ENCODE results near the gene FRMPD1. TPM values are rescaled to one million over a fixed set of nuclear protein-coding genes. Genes with fewer than 3 reads are reported as not detected.

FRMPD1 gene
- total and polyA plus RNA-seq, 2 of the 13 experiments (the other 11 are each of a cell fraction or from before 2014, with no cell fraction given) = not detected

- TF ChIP-seq ZNF687 (CRISPR knock-in tag; IDR thresholded peaks at IDR 0.05) (peak; percentile 60), ZNF33A (CRISPR knock-in tag; IDR thresholded peaks at IDR 0.05; ENCODE audit: borderline replicate concordance) (no peak), FOSL2 (CRISPR knock-in tag; IDR thresholded peaks at IDR 0.05) (0 out of 2 replicates have a peak, but pooled peaks have one; percentile 8), THAP11 (CRISPR knock-in tag; IDR thresholded peaks at IDR 0.05) (peak; percentile 98)
These were observed 102.9 kb downstream of the FRMPD1 start, which contains the start of gene TRMT10B (continued) for GRCh38 chr9:37753489-37754190.

GRCh38 chr9:37758747-37759146 lies 108.0 kb downstream of the FRMPD1 start:
- ATAC-seq (no peak), FAIRE-seq (no peak), DNase-seq (ENCODE audit: low spot score) (no peak)
- Histone ChIP-seq H2AFZ (ENCODE audit: low read length) (no peak overlapping the region), H3K27ac (ENCODE audit: extremely low read length, insufficient read depth, low read length) (no peak overlapping the region), H3K9ac (ENCODE audit: insufficient read depth, low read depth, low read length) (no peak overlapping the region), H3K4me3 (replicated peaks in 1 of 3; ENCODE audit: insufficient read depth in 1 of 3, low read depth in 2 of 3, low read length in 3 of 3) (no peak overlapping the region), H3K4me2 (ENCODE audit: low read depth, low read length) (no peak overlapping the region), H3K4me1 (ENCODE audit: insufficient read depth, low read length) (peaks cover 25% of the 10 kb centered on the region), H3K27me3 (ENCODE audit: control insufficient read depth in 1 of 2, insufficient read depth in 2 of 2, low read length in 2 of 2) (no peaks in the 10 kb centered on the region), H3K36me3 (replicated peaks in 1 of 2; ENCODE audit: control insufficient read depth in 1 of 2, insufficient read depth in 2 of 2, low read length in 2 of 2) (peaks cover 2% of the 10 kb centered on the region in 2 experiments; a peak in 1 of 5 replicates), H3K9me3 (ENCODE audit: low read length) (no peaks in the 10 kb centered on the region), H4K20me1 (ENCODE audit: insufficient read depth, low read length) (no peaks in the 10 kb centered on the region), H3K79me2 (ENCODE audit: insufficient read depth, low read length) (peaks cover 8% of the 10 kb centered on the region)
- in situ Hi-C loops (cut with HindIII; ENCODE audit: extremely low pct_ligation_motif_present, low pct_unique_long_range_greater_than_20kb) = no loop called here
- no peak for TF ChIP-seq SNAI1 (CRISPR knock-in tag; IDR thresholded peaks at IDR 0.05; ENCODE audit: borderline replicate concordance)
- no peak for TF ChIP-seq ZNF563 (CRISPR knock-in tag; IDR thresholded peaks at IDR 0.05)
- intact Hi-C loops (cut with micrococcal nuclease; ENCODE audit: unreplicated experiment) = no loop called here
- no TSS peak for BruUV-seq (replicated peaks)
- CTCF ChIA-PET (ENCODE audit: low intra/inter-chr PET ratio, low total read pairs) = no interaction called here
- POLR2A ChIA-PET = no interaction called here
- WGBS (ENCODE audit: low lambda C conversion rate) = 94% methylated on average over 3 of the region's 3 CpGs

Data from HepG2 (cell line).